ENCODE data around the gene NDUFV3. TPM values are rescaled to one million over a fixed set of nuclear protein-coding genes. Genes with fewer than 3 reads are reported as not detected.
"Not testable (repeated sequence)": the region's sequence is repeated elsewhere in the genome, so short reads cannot be mapped to it uniquely, and the experiment has no call there.

Gene NDUFV3
- 15.3 and 17.1 TPM in 2 replicates for total RNA-seq (2014; rRNA removed; shearing (Covaris generic))

- DNase-seq (ENCODE audit: low spot score) = peak; percentile 98
These were observed at the start of gene NDUFV3 for GRCh38 chr21:42892931-42893755. Gene NDUFV3, plus strand, starts transcription at chr21:42893309. Its CDS starts 25 bp downstream, at chr21:42893334.

GRCh38 chr21:42844411-42845113, 48.5 kb upstream of the NDUFV3 start:
- no peak for DNase-seq (ENCODE audit: low spot score)

GRCh38 chr21:42845296-42845965, 47.7 kb upstream of the NDUFV3 start:
- no peak for DNase-seq (ENCODE audit: low spot score)

GRCh38 chr21:42846221-42846620, 46.9 kb upstream of the NDUFV3 start:
- no peak for DNase-seq (ENCODE audit: low spot score)

- no peak for DNase-seq (ENCODE audit: low spot score)
These were observed 45.9 kb upstream of the NDUFV3 start for GRCh38 chr21:42847051-42847707.

GRCh38 chr21:42847726-42848125, 45.4 kb upstream of the NDUFV3 start:
- no peak for DNase-seq (ENCODE audit: low spot score)

GRCh38 chr21:42848144-42848931, 44.8 kb upstream of the NDUFV3 start:
- DNase-seq (ENCODE audit: low spot score) = not testable (repeated sequence)

GRCh38 chr21:42848932-42849758, 44.0 kb upstream of the NDUFV3 start:
- DNase-seq (ENCODE audit: low spot score) = no peak

GRCh38 chr21:42849759-42850412, 43.2 kb upstream of the NDUFV3 start:
- DNase-seq (ENCODE audit: low spot score) = no peak

GRCh38 chr21:42850463-42850862, 42.6 kb upstream of the NDUFV3 start:
- no peak for DNase-seq (ENCODE audit: low spot score)

GRCh38 chr21:42850866-42851391, 42.2 kb upstream of the NDUFV3 start:
- DNase-seq (ENCODE audit: low spot score) = no peak

- no peak for DNase-seq (ENCODE audit: low spot score)
These were observed 41.1 kb upstream of the NDUFV3 start for GRCh38 chr21:42851812-42852665.

- no peak for DNase-seq (ENCODE audit: low spot score)
These were observed 40.1 kb upstream of the NDUFV3 start for GRCh38 chr21:42852925-42853570.

GRCh38 chr21:42853621-42854020, 39.5 kb upstream of the NDUFV3 start:
- no peak for DNase-seq (ENCODE audit: low spot score)

GRCh38 chr21:42854246-42855010, 38.7 kb upstream of the NDUFV3 start:
- DNase-seq (ENCODE audit: low spot score) = no peak

- DNase-seq (ENCODE audit: low spot score) = no peak
These were observed 37.8 kb upstream of the NDUFV3 start for GRCh38 chr21:42855171-42855936.
